Measurements from ENCODE around the gene ZC3HAV1. TPM values are rescaled to one million over a fixed set of nuclear protein-coding genes. Genes with fewer than 3 reads are reported as not detected.

The ZC3HAV1 gene
- total RNA-seq, 1 donor from 2014 or later = 20.7 TPM

- DNase-seq (ENCODE audit: extremely low spot score, unreplicated experiment) = no peak
- Mint-ChIP-seq H3K4me3 (no peak overlapping the region), H3K9me3 (no peaks in the 10 kb centered on the region), H3K27me3 (no peaks in the 10 kb centered on the region), H3K36me3 (peaks cover 15% of the 10 kb centered on the region), H3K4me1 (ENCODE audit: unreplicated experiment) (peaks cover 4% of the 10 kb centered on the region), H3K27ac (no peak overlapping the region)
- TF ChIP-seq, protein P1, sequence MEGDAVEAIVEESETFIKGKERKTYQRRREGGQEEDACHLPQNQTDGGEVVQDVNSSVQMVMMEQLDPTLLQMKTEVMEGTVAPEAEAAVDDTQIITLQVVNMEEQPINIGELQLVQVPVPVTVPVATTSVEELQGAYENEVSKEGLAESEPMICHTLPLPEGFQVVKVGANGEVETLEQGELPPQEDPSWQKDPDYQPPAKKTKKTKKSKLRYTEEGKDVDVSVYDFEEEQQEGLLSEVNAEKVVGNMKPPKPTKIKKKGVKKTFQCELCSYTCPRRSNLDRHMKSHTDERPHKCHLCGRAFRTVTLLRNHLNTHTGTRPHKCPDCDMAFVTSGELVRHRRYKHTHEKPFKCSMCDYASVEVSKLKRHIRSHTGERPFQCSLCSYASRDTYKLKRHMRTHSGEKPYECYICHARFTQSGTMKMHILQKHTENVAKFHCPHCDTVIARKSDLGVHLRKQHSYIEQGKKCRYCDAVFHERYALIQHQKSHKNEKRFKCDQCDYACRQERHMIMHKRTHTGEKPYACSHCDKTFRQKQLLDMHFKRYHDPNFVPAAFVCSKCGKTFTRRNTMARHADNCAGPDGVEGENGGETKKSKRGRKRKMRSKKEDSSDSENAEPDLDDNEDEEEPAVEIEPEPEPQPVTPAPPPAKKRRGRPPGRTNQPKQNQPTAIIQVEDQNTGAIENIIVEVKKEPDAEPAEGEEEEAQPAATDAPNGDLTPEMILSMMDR (conservative IDR thresholded peaks at IDR 0.05) = peak; percentile 94
Measured at GRCh38 chr7:139075031-139075652, 34.4 kb downstream of the ZC3HAV1 start.

GRCh38 chr7:139072796-139073195, 36.7 kb downstream of the ZC3HAV1 start:
- Mint-ChIP-seq H3K27ac (no peak overlapping the region), H3K4me1 (ENCODE audit: unreplicated experiment) (peaks cover 4% of the 10 kb centered on the region), H3K27me3 (no peaks in the 10 kb centered on the region), H3K9me3 (peaks cover 5% of the 10 kb centered on the region), H3K4me3 (no peak overlapping the region), H3K36me3 (peaks cover 21% of the 10 kb centered on the region)
- no peak for DNase-seq (ENCODE audit: extremely low spot score, unreplicated experiment)
- TF ChIP-seq, protein P1 (conservative IDR thresholded peaks at IDR 0.05) = no peak

DNA sequence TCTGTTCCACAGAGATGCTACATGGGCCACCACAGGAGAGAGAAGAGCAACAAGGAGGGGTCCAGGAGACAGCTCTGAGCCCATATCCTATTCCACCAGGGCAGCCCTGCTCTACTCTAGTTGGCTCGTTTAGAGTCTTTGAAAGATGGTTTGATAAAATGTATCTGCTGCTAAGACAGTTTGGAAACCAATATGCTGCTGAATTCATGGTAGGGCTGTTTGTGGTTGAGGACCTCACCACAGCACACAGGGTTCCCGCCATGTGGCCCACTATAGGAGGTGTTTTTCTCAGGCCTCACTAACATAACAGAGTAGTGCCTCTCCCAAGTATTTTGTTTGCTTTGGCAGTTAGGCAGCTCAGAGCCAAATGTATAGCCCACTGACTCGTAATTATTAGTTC, 37.8 kb downstream of the ZC3HAV1 start:
- Mint-ChIP-seq H3K27ac (no peak overlapping the region), H3K36me3 (peaks cover 21% of the 10 kb centered on the region), H3K27me3 (no peaks in the 10 kb centered on the region), H3K4me1 (ENCODE audit: unreplicated experiment) (peaks cover 4% of the 10 kb centered on the region), H3K9me3 (peaks cover 5% of the 10 kb centered on the region), H3K4me3 (no peak overlapping the region)
- DNase-seq (ENCODE audit: extremely low spot score, unreplicated experiment) = no peak
- TF ChIP-seq, protein P1 (conservative IDR thresholded peaks at IDR 0.05) = no peak

GRCh38 chr7:139068544-139069399, 40.7 kb downstream of the ZC3HAV1 start:
- Mint-ChIP-seq H3K4me3 (no peak overlapping the region), H3K4me1 (ENCODE audit: unreplicated experiment) (no peaks in the 10 kb centered on the region), H3K36me3 (peaks cover 21% of the 10 kb centered on the region), H3K27ac (no peak overlapping the region), H3K9me3 (peaks cover 5% of the 10 kb centered on the region), H3K27me3 (no peaks in the 10 kb centered on the region)
- DNase-seq (ENCODE audit: extremely low spot score, unreplicated experiment) = no peak
- TF ChIP-seq, protein P1 (conservative IDR thresholded peaks at IDR 0.05) = no peak

DNA sequence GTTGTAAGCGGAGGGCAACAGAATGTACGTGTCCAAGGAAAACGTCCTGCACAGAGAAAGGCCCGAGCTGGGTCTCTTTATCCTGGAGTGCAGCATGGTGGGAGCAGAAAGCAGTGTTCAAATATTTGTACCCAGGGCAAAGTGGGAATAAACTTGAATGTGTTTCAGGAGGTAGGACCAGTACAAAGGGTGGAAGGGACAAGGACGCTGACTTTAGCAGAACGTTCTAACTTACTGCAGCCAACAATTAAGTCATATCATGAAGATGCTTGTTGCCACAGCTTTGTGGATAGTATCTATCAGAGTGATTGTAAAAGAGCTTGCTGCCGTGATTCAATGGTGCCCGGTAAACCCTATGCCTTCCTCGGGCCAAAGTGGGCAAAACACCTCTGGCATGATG, 43.2 kb downstream of the ZC3HAV1 start:
- peaks cover 5% of the 10 kb centered on the region for H3K9me3 Mint-ChIP-seq
- no peak overlapping the region for H3K27ac Mint-ChIP-seq
- peaks cover 10% of the 10 kb centered on the region for H3K36me3 Mint-ChIP-seq
- H3K4me3 Mint-ChIP-seq = no peak overlapping the region
- TF ChIP-seq, protein P1 (conservative IDR thresholded peaks at IDR 0.05) = no peak
- DNase-seq (ENCODE audit: extremely low spot score, unreplicated experiment) = no peak
- H3K4me1 Mint-ChIP-seq (ENCODE audit: unreplicated experiment) = no peaks in the 10 kb centered on the region
- no peaks in the 10 kb centered on the region for H3K27me3 Mint-ChIP-seq
